Measurements from ENCODE around the gene PDXP.

PDXP gene

DNA sequence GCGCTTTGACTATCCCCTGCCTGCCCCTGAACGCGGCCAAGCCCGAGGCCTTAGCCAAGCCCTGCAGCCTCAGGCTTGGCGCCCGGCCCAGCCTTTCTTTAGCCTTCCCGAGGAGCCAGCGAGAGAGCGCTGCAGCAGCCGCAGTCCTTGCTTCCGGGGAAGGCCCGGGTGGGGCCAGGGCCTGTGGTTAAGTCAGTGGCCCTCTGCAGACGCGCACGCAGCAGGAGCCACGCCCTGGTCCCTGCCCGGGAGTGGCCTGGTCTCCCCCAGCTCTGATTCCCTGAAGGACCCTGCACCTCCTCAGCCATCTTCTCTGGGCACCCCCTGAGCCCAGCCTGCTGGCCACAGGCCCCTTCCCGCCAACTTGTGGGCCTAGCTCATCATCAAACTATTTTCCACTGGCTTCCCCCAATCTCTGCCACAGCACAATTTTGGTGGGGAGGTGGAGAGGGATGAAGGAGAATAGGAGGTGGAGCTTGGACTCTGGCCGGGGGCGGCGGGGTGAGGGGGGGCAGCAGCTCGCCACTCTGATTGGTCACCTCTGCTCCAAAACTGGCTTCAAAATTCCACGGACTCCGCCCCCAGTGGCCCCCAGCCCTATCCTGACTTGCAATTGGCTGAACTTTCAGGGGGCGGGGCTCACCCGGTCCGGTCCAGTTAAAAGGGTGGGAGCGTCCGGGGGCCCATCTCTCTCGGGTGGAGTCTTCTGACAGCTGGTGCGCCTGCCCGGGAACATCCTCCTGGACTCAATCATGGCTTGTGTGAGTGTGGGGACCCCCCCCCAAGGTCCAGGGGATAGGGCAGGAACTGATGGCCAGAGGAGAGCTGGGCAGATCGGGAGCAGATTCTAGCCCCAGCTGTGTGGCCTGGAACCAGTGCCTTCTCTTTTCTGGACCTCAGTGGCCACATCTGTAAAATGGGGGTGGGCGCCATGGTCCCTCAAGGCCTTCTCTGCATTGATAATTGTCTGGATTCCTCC is 16.7 kb downstream of the PDXP start, which contains the start of gene LGALS1 (continued):
- TF ChIP-seq, protein P1, sequence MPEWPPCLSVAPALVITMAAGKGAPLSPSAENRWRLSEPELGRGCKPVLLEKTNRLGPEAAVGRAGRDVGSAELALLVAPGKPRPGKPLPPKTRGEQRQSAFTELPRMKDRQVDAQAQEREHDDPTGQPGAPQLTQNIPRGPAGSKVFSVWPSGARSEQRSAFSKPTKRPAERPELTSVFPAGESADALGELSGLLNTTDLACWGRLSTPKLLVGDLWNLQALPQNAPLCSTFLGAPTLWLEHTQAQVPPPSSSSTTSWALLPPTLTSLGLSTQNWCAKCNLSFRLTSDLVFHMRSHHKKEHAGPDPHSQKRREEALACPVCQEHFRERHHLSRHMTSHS (tag by site-specific recombination; IDR thresholded peaks at IDR 0.05) = no peak
- peak; percentile 88 for TF ChIP-seq ZNF366 (tag by site-specific recombination; conservative IDR thresholded peaks at IDR 0.05)
- TF ChIP-seq ZNF544 (tag by site-specific recombination; IDR thresholded peaks at IDR 0.05) = no peak
- TF ChIP-seq TCF7L2 (IDR thresholded peaks at IDR 0.05; ENCODE audit: borderline replicate concordance, low read depth, low read length) = no peak
- no peak for TF ChIP-seq ZNF626 (tag by site-specific recombination; IDR thresholded peaks at IDR 0.05)
- no peak for TF ChIP-seq MYNN (tag by site-specific recombination; IDR thresholded peaks at IDR 0.05; ENCODE audit: borderline replicate concordance)
- TF ChIP-seq ZNF114 (tag by site-specific recombination; IDR thresholded peaks at IDR 0.05) = no peak
- TF ChIP-seq EGR2 (tag by site-specific recombination; IDR thresholded peaks at IDR 0.05; ENCODE audit: low read depth) = peak; percentile 65
- TF ChIP-seq, protein P2, sequence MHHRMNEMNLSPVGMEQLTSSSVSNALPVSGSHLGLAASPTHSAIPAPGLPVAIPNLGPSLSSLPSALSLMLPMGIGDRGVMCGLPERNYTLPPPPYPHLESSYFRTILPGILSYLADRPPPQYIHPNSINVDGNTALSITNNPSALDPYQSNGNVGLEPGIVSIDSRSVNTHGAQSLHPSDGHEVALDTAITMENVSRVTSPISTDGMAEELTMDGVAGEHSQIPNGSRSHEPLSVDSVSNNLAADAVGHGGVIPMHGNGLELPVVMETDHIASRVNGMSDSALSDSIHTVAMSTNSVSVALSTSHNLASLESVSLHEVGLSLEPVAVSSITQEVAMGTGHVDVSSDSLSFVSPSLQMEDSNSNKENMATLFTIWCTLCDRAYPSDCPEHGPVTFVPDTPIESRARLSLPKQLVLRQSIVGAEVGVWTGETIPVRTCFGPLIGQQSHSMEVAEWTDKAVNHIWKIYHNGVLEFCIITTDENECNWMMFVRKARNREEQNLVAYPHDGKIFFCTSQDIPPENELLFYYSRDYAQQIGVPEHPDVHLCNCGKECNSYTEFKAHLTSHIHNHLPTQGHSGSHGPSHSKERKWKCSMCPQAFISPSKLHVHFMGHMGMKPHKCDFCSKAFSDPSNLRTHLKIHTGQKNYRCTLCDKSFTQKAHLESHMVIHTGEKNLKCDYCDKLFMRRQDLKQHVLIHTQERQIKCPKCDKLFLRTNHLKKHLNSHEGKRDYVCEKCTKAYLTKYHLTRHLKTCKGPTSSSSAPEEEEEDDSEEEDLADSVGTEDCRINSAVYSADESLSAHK (tag by site-specific recombination; IDR thresholded peaks at IDR 0.05) = no peak
- TF ChIP-seq, protein P3, sequence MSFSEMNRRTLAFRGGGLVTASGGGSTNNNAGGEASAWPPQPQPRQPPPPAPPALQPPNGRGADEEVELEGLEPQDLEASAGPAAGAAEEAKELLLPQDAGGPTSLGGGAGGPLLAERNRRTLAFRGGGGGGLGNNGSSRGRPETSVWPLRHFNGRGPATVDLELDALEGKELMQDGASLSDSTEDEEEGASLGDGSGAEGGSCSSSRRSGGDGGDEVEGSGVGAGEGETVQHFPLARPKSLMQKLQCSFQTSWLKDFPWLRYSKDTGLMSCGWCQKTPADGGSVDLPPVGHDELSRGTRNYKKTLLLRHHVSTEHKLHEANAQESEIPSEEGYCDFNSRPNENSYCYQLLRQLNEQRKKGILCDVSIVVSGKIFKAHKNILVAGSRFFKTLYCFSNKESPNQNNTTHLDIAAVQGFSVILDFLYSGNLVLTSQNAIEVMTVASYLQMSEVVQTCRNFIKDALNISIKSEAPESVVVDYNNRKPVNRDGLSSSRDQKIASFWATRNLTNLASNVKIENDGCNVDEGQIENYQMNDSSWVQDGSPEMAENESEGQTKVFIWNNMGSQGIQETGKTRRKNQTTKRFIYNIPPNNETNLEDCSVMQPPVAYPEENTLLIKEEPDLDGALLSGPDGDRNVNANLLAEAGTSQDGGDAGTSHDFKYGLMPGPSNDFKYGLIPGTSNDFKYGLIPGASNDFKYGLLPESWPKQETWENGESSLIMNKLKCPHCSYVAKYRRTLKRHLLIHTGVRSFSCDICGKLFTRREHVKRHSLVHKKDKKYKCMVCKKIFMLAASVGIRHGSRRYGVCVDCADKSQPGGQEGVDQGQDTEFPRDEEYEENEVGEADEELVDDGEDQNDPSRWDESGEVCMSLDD (tag by site-specific recombination; IDR thresholded peaks at IDR 0.05) = peak; percentile 36; the same call in 1 of the 2 replicates
- TF ChIP-seq ZBTB8A (tag by site-specific recombination; IDR thresholded peaks at IDR 0.05) = peak; percentile 95
- TF ChIP-seq, protein P4, sequence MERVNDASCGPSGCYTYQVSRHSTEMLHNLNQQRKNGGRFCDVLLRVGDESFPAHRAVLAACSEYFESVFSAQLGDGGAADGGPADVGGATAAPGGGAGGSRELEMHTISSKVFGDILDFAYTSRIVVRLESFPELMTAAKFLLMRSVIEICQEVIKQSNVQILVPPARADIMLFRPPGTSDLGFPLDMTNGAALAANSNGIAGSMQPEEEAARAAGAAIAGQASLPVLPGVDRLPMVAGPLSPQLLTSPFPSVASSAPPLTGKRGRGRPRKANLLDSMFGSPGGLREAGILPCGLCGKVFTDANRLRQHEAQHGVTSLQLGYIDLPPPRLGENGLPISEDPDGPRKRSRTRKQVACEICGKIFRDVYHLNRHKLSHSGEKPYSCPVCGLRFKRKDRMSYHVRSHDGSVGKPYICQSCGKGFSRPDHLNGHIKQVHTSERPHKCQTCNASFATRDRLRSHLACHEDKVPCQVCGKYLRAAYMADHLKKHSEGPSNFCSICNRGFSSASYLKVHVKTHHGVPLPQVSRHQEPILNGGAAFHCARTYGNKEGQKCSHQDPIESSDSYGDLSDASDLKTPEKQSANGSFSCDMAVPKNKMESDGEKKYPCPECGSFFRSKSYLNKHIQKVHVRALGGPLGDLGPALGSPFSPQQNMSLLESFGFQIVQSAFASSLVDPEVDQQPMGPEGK (tag by site-specific recombination; IDR thresholded peaks at IDR 0.05) = peak; percentile 98
- TF ChIP-seq ZNF266 (tag by site-specific recombination; IDR thresholded peaks at IDR 0.05; ENCODE audit: low read depth) = no peak
- no peak for TF ChIP-seq ZNF624 (tag by site-specific recombination; IDR thresholded peaks at IDR 0.05)
- TF ChIP-seq ZNF2 (tag by site-specific recombination; IDR thresholded peaks at IDR 0.05) = 0 out of 2 replicates have a peak, but pooled peaks have one; percentile 66
- no peak for TF ChIP-seq ZNF654 (tag by site-specific recombination; IDR thresholded peaks at IDR 0.05; ENCODE audit: low read depth)
- TF ChIP-seq GLI4 (tag by site-specific recombination; IDR thresholded peaks at IDR 0.05) = no peak
- 0 out of 2 replicates have a peak, but pooled peaks have one; percentile 20 for TF ChIP-seq ZNF394 (tag by site-specific recombination; IDR thresholded peaks at IDR 0.05; ENCODE audit: borderline replicate concordance)
- no peak for TF ChIP-seq ZNF211 (tag by site-specific recombination; IDR thresholded peaks at IDR 0.05; ENCODE audit: low read depth)
- peak; percentile 75; the same call in 1 of the 2 replicates for TF ChIP-seq ZNF561 (tag by site-specific recombination; IDR thresholded peaks at IDR 0.05; ENCODE audit: borderline replicate concordance)
- no peak for TF ChIP-seq ZFP3 (tag by site-specific recombination; IDR thresholded peaks at IDR 0.05; ENCODE audit: low read depth)
- TF ChIP-seq ZFP37 (tag by site-specific recombination; IDR thresholded peaks at IDR 0.05) = peak; percentile 70; the same call in 1 of the 2 replicates
- TF ChIP-seq ZNF174 (tag by site-specific recombination; IDR thresholded peaks at IDR 0.05) = no peak
- TF ChIP-seq TRIM28 (IDR thresholded peaks at IDR 0.05; ENCODE audit: borderline replicate concordance, low read length) = no peak
- TF ChIP-seq ZNF548 (tag by site-specific recombination; IDR thresholded peaks at IDR 0.05) = no peak
- TF ChIP-seq, protein P5, sequence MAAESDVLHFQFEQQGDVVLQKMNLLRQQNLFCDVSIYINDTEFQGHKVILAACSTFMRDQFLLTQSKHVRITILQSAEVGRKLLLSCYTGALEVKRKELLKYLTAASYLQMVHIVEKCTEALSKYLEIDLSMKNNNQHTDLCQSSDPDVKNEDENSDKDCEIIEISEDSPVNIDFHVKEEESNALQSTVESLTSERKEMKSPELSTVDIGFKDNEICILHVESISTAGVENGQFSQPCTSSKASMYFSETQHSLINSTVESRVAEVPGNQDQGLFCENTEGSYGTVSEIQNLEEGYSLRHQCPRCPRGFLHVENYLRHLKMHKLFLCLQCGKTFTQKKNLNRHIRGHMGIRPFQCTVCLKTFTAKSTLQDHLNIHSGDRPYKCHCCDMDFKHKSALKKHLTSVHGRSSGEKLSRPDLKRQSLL (tag by site-specific recombination; IDR thresholded peaks at IDR 0.05) = no peak
- TF ChIP-seq ZNF530 (tag by site-specific recombination; IDR thresholded peaks at IDR 0.05; ENCODE audit: low read depth) = no peak
- no peak for TF ChIP-seq SCRT1 (tag by site-specific recombination; IDR thresholded peaks at IDR 0.05; ENCODE audit: borderline replicate concordance)
- no peak; the same call in 1 of the 2 replicates for TF ChIP-seq ZNF600 (tag by site-specific recombination; IDR thresholded peaks at IDR 0.05)

All from HEK293 (cell line).